Fibroblast of the aortic adventitia (primary cell): Measurements from ENCODE around the gene CFAP92. TPM values are rescaled to one million over a fixed set of nuclear protein-coding genes. Genes with fewer than 3 reads are reported as not detected.

Experiments
- DNase-seq: peaks from one replicate; pipeline ENCODE4 v3.0.0-alpha.2; 2010; ENCODE audit warnings: low read depth
- H3K4me3 ChIP-seq: 2 replicates; pipeline ENCODE4 v1.5.1; 2011; ENCODE audit warnings: low read depth, mild to moderate bottlenecking, control low read depth, low read length, moderate library complexity
- total RNA-seq: library from RNA; depleted of rRNA; stranded (reverse); fragments of >200 nt; gene quantifications from 2 replicates; pipeline ENCODE4 v1.2.3, GENCODE V29; 2012; ENCODE audit warnings: low replicate concordance
- TF ChIP-seq, protein P1 (sequence below): IDR thresholded peaks from 2 replicates; pipeline ENCODE4 v1.5.1; 2011; ENCODE audit warnings: mild to moderate bottlenecking, low read length, control low read depth, inconsistent platforms; ENCODE audit not compliant: insufficient read depth

CFAP92 gene
- total RNA-seq, 1 donor, result not detected

DNA sequence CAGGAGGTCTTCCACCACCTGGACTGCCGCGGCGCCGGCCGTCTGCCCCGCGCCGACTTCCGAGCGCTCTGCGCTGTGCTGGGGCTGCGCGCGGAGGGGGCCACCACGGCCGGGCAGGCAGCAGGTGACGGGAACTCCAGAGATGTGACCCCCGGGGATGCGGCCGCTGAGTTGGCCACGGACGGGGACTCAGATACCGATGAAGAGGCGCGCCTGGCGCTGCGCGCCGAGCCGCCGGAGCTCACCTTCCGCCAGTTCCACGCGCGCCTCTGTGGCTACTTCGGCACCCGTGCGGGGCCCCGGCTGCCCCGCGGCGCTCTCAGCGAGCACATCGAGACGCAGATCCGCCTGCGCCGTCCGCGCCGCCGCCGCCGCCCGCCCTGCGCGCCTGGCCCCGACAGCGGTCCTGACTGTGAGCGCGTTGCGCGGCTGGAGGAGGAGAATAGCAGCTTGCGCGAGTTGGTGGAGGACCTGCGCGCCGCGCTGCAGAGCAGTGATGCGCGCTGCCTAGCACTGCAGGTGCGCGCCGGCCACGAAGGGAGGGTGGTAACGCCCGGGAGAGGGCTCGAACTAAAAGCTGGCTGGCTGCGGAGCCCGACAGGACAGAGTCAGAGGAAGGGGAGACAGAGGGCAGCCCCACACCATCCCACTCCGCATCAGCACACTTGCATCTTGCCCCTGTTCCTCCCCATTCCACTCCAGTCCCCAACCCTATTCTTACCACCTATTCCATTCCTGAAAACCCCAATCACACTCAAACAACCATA lies 8.1 kb upstream of the CFAP92 start:
- TF ChIP-seq, protein P1, sequence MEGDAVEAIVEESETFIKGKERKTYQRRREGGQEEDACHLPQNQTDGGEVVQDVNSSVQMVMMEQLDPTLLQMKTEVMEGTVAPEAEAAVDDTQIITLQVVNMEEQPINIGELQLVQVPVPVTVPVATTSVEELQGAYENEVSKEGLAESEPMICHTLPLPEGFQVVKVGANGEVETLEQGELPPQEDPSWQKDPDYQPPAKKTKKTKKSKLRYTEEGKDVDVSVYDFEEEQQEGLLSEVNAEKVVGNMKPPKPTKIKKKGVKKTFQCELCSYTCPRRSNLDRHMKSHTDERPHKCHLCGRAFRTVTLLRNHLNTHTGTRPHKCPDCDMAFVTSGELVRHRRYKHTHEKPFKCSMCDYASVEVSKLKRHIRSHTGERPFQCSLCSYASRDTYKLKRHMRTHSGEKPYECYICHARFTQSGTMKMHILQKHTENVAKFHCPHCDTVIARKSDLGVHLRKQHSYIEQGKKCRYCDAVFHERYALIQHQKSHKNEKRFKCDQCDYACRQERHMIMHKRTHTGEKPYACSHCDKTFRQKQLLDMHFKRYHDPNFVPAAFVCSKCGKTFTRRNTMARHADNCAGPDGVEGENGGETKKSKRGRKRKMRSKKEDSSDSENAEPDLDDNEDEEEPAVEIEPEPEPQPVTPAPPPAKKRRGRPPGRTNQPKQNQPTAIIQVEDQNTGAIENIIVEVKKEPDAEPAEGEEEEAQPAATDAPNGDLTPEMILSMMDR, result no peak
- DNase-seq, result no peak
- H3K4me3 ChIP-seq, result no peak overlapping the region

DNA sequence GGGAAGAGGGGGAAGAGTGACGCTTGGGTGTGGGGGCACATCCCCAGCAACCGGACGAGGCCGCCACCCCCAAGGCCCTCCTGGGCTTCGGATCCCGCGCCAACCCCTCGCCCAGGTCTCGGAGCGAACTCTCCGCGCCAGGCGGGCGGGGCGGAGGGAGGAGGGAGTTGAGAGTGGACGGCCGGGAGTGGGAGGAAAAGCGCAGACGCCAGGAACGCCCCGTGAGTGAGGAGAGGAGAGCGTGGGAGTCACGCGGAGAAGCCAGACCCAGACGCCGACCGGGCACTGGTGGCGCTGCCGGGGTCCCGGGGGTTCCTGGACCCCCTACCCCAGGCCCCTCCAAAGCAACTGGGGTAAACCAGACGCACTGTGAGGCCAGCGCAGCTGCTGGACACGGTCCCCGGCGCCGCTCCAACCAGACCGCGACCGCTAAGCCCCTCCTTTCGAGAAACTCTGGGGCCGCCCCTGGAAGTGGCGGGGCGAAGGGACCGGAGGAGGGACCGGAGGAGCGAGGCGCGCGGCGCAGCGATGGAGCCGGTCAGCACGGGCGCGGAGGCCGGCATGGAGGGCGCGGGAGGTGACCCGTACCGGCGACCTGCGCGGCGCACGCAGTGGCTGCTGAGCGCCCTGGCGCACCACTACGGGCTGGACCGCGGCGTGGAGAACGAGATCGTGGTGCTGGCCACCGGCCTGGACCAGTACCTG lies 7.4 kb upstream of the CFAP92 start, which contains the start of gene EFCC1:
Gene EFCC1 (plus strand): TSS at position 204 of the 705 bp plus-strand sequence. CDS start 325 bp downstream, at position 529.
- H3K4me3 ChIP-seq, result peak within 1 kb of the TSS; percentile 28
- TF ChIP-seq, protein P1, result no peak
- DNase-seq, result no peak

DNA sequence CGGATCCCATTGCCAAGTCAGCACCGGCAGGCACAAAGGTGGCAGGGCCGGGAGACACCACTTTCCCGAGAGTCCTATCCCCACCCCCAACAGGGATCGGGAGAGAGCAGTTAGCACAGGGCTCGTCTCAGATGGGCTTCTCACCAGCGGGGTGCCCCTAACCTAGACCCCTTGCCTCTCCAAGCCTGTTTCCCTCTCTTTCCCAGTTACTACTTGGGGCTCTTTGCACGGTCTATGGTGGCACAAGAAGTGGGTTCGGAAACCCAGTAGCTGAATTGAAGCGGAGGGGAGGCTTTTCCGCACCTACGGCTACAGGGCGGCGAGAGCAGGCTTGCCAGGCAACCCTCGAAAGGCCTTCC lies 6.8 kb upstream of the CFAP92 start:
- DNase-seq, result no peak
- H3K4me3 ChIP-seq, result no peak overlapping the region
- TF ChIP-seq, protein P1, result no peak

DNA sequence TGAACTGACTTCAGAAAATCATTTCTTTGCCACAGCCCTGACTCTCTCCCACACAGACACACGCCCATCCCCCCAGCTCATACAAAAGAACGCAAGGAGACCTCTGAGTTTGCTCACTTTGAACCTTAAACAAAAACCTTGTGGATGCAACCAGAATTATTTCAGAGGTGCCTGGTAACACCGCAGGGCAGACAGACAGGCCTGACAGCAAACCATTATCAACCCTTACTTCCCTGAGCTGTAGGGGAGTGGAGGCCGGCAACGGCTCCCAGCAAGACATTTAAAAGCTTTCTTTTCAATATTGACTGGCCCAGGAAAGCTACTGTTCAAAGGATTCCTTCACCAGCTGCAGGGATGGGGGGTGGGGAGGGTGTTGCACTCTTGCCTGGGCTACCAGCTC lies 5.2 kb upstream of the CFAP92 start:
- TF ChIP-seq, protein P1, result no peak
- H3K4me3 ChIP-seq, result no peak overlapping the region
- no peak for DNase-seq

DNA sequence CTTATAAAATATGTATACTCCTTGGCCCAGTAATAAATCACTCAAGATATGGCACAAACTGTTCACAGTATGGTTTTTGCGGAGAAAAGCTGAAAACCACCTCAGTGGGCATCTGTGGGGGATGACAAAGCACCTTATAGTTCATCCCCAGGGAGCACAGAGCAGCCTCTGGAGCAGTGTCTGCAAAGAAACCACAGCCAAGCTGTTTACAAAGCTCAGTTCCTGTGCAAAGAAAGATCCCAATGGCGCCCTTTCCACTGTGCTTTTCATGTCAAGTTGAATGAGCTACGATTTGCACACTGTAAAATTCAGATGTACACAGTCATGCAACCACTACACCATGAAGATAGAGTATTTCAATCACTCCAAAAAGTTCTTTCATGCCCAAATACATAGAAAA lies 4.7 kb upstream of the CFAP92 start:
- DNase-seq, result no peak
- TF ChIP-seq, protein P1, result no peak
- no peak overlapping the region for H3K4me3 ChIP-seq

DNA sequence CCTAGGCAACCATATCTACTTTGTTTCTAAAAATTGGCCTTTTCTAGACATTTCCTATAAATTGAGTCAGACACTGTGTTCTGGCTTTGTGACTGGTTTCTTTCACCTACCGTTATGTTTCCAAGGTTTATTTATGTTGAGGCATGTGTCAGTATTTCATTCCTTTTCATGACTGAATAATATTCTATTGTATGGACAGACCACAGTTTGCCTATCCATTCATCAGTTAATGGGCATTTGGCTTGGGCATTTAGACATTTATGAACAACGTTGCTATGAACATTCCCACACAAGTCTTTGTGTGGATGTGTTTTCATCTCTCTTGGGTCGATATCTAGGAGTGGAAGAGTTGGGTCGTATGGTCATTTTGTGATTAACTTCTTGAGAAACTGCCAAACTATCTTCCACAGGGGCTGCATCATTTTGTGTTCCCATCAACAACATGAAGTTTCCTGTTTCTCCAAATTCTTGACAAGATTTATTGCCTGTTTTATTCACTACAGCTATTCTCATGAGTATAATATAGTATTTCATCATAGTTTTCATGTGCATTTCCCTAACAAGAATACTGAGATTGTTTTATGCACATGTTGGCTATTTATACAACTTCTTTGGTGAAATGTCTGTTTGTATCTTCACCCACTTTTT lies 3.7 kb upstream of the CFAP92 start:
- DNase-seq, result no peak
- TF ChIP-seq, protein P1, result no peak
- H3K4me3 ChIP-seq, result no peak overlapping the region
